ENCODE data around the gene ASTE1. TPM values are rescaled to one million over a fixed set of nuclear protein-coding genes. Genes with fewer than 3 reads are reported as not detected.

Gene ASTE1
- total and polyA plus RNA-seq, 9 of the 15 experiments (the other 6 are each of a cell fraction or from before 2014, with no cell fraction given) = 3.5 to 12.1 (median 6.9) TPM

DNA sequence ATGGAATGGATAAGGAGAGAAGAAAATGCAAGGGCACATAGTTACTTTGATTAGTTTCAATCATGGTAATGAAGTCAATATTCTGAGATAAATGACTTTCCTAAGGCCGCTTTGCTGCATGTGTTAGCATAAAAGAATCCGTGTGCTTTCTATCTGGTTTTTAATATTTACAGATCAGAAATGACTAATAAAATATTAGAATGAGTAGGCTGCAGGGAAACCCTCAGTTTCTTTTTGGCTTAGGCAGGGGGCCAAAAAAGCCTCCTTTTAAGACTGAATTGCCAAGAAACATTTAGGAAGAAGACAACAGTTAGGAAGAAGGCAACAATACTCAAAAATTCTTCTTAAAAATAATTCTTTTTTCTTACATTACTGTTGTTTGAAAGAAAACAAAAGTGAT lies 11.7 kb upstream of the ASTE1 start (continued):
- TF ChIP-seq, protein P1, sequence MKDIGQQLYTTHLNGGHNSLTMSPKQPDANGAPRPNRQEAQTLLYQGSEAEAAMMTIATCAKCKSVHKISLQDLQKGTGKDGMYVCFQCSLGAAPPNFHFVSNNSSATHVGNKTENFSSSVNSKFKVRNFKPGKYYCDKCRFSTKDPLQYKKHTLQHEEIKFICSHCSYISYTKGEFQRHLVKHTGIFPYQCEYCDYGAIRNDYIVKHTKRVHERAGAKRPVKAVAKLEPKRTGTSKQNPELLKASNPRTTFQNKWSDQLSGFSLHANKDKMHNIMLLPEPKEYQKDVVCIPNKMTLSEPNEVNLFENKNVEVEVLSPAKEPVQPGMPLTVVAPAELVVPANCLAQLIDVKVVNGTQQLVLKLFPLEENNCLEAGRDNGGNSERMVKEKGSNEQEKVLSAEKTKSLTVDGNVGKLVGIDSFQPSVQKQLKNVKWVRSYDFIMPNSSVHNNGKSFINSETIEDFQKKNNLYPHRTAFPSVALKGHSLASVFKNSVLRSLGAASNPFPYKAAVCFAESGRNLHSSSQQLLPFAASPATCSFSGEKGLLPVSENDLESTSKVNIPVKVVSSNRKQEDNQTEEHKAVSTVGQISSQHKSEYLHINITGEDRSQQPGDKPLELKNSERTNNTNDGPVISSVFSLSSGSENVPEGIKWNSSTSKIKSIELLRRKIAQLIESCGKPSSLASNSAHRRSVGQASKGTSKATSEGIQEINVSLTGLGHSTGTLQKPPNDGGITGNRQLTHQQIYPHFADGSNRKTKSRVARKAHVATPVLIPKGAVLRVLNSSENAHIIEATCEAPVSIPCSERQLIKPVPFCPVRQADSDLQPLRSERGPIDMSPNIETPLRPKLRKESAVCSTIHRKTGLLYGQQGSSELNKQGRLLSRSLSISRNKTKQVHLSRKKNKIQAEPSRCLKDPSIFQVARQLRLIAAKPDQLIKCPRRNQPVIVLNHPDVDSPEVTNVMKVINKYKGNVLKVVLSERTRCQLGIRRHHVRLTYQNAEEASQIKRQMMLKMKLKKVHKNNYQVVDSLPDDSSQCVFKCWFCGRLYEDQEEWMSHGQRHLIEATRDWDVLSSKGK (CRISPR knock-in tag; IDR thresholded peaks at IDR 0.05) = no peak
- TF ChIP-seq KLF16 (IDR thresholded peaks at IDR 0.05) = no peak
- no peak for TF ChIP-seq ARID2 (IDR thresholded peaks at IDR 0.05)
- TF ChIP-seq, protein P2, sequence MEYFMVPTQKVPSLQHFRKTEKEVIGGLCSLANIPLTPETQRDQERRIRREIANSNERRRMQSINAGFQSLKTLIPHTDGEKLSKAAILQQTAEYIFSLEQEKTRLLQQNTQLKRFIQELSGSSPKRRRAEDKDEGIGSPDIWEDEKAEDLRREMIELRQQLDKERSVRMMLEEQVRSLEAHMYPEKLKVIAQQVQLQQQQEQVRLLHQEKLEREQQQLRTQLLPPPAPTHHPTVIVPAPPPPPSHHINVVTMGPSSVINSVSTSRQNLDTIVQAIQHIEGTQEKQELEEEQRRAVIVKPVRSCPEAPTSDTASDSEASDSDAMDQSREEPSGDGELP (CRISPR knock-in tag; IDR thresholded peaks at IDR 0.05; ENCODE audit: borderline replicate concordance) = no peak
- no peak for TF ChIP-seq RBM34 (IDR thresholded peaks at IDR 0.05; ENCODE audit: borderline replicate concordance, insufficient read depth, low read length)
- TF ChIP-seq, protein P3, sequence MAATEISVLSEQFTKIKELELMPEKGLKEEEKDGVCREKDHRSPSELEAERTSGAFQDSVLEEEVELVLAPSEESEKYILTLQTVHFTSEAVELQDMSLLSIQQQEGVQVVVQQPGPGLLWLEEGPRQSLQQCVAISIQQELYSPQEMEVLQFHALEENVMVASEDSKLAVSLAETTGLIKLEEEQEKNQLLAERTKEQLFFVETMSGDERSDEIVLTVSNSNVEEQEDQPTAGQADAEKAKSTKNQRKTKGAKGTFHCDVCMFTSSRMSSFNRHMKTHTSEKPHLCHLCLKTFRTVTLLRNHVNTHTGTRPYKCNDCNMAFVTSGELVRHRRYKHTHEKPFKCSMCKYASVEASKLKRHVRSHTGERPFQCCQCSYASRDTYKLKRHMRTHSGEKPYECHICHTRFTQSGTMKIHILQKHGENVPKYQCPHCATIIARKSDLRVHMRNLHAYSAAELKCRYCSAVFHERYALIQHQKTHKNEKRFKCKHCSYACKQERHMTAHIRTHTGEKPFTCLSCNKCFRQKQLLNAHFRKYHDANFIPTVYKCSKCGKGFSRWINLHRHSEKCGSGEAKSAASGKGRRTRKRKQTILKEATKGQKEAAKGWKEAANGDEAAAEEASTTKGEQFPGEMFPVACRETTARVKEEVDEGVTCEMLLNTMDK (IDR thresholded peaks at IDR 0.05; ENCODE audit: borderline replicate concordance, insufficient read depth, low read depth, low read length, poor library complexity, severe bottlenecking) = no peak
- TF ChIP-seq, protein P4, sequence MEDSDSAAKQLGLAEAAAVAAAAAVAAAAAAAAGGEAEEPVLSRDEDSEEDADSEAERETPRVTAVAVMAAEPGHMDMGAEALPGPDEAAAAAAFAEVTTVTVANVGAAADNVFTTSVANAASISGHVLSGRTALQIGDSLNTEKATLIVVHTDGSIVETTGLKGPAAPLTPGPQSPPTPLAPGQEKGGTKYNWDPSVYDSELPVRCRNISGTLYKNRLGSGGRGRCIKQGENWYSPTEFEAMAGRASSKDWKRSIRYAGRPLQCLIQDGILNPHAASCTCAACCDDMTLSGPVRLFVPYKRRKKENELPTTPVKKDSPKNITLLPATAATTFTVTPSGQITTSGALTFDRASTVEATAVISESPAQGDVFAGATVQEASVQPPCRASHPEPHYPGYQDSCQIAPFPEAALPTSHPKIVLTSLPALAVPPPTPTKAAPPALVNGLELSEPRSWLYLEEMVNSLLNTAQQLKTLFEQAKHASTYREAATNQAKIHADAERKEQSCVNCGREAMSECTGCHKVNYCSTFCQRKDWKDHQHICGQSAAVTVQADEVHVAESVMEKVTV (CRISPR knock-in tag; IDR thresholded peaks at IDR 0.05) = no peak
- TF ChIP-seq CHD1 (IDR thresholded peaks at IDR 0.05; ENCODE audit: low read length) = no peak
- TF ChIP-seq, protein P5, sequence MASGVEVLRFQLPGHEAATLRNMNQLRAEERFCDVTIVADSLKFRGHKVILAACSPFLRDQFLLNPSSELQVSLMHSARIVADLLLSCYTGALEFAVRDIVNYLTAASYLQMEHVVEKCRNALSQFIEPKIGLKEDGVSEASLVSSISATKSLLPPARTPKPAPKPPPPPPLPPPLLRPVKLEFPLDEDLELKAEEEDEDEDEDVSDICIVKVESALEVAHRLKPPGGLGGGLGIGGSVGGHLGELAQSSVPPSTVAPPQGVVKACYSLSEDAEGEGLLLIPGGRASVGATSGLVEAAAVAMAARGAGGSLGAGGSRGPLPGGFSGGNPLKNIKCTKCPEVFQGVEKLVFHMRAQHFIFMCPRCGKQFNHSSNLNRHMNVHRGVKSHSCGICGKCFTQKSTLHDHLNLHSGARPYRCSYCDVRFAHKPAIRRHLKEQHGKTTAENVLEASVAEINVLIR (CRISPR knock-in tag; IDR thresholded peaks at IDR 0.05) = no peak
- no peak for TF ChIP-seq MAZ (CRISPR knock-in tag; conservative IDR thresholded peaks at IDR 0.05 in 1 of 2, IDR thresholded peaks at IDR 0.05 in 1 of 2)
- TF ChIP-seq NFYB (IDR thresholded peaks at IDR 0.05; ENCODE audit: extremely low read depth, insufficient read length) = no peak

Data from K562 (cell line).